ENCODE data around the gene ZNRF3. TPM values are rescaled to one million over a fixed set of nuclear protein-coding genes. Genes with fewer than 3 reads are reported as not detected.
"Not testable (repeated sequence)": the region's sequence is repeated elsewhere in the genome, so short reads cannot be mapped to it uniquely, and the experiment has no call there.

ZNRF3 gene
- total and polyA plus RNA-seq, 2 experiments from 2014 or later, result 0.56 to 3.9 TPM

- H3K9ac ChIP-seq, result no peak overlapping the region
- no peak for DNase-seq
- 77 to 82% methylated on average over 5 of the region's 5 CpGs for WGBS, 2 experiments (ENCODE audit: low coverage in 1 of 2, low lambda C conversion rate in 2 of 2, missing lambda C conversion rate in 2 of 2)
- H2AFZ ChIP-seq, result no peak overlapping the region
- 0 out of 2 replicates have a peak, but pooled peaks cover 5% of the 10 kb centered on the region for H3F3A ChIP-seq (ENCODE audit: insufficient read depth)
- no peak overlapping the region for H3K27ac ChIP-seq
- H3K36me3 ChIP-seq (ENCODE audit: low read depth), result no peaks in the 10 kb centered on the region
- H3K79me2 ChIP-seq (ENCODE audit: insufficient read depth), result peaks cover 26% of the 10 kb centered on the region; the same call in 1 of the 2 replicates
- in situ Hi-C loops (cut with MboI), result no loop called here
- no peak overlapping the region for H3K4me2 ChIP-seq (ENCODE audit: unreplicated experiment)
- TF ChIP-seq EZH2 (IDR thresholded peaks at IDR 0.05; ENCODE audit: insufficient read depth, poor library complexity, severe bottlenecking) (no peak), EZH2phosphoT487 (IDR thresholded peaks at IDR 0.05; ENCODE audit: insufficient read depth, low read depth) (no peak)
- peaks cover 16% of the 10 kb centered on the region for H3K4me1 ChIP-seq (ENCODE audit: insufficient read depth)
- H3K9me3 ChIP-seq (ENCODE audit: low read depth), result no peaks in the 10 kb centered on the region
- H3K27me3 ChIP-seq (replicated peaks; ENCODE audit: insufficient read depth), result no peaks in the 10 kb centered on the region
- no peak overlapping the region for H3K4me3 ChIP-seq
- H4K20me1 ChIP-seq (ENCODE audit: insufficient read depth), result no peaks in the 10 kb centered on the region
- no peaks in the 10 kb centered on the region for H3K9me2 ChIP-seq (ENCODE audit: insufficient read depth)
Measured at GRCh38 chr22:28907311-28908008, 24.1 kb downstream of the ZNRF3 start.

DNA sequence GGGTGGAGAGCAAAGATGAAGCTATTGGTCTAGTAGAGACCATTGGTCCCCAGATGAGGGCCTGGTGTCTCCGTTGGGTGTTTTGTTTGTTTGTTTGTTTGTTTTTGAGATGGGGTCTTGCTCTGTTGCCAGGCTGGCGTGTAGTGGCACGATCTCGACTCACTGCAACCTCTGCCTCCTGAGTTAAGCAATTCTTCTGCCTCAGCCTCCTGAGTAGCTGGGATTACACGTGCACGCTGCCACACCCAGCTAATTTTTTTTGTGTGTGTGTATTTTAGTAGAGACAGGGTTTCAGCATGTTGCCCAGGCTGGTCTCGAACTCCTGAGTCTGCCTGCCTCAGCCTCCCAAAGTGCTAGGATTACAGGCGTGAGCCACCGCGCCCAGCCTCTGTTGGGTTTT is 25.4 kb downstream of the ZNRF3 start:
- WGBS, 2 experiments (ENCODE audit: low coverage in 1 of 2, low lambda C conversion rate in 2 of 2, missing lambda C conversion rate in 2 of 2), result 87 to 92% methylated on average over 10 of the region's 10 CpGs
- H3K4me2 ChIP-seq (ENCODE audit: unreplicated experiment); in situ Hi-C loops (cut with MboI); H2AFZ ChIP-seq; H3K27me3 ChIP-seq (replicated peaks; ENCODE audit: insufficient read depth); DNase-seq; H3K9me2 ChIP-seq (ENCODE audit: insufficient read depth); H3K9ac ChIP-seq; H3K4me3 ChIP-seq; H3K36me3 ChIP-seq (ENCODE audit: low read depth); H3K27ac ChIP-seq; H4K20me1 ChIP-seq (ENCODE audit: insufficient read depth); H3K9me3 ChIP-seq (ENCODE audit: low read depth); H3F3A ChIP-seq (ENCODE audit: insufficient read depth): not testable (repeated sequence)
- Histone ChIP-seq H3K79me2 (ENCODE audit: insufficient read depth) (peaks cover 26% of the 10 kb centered on the region; the same call in 1 of the 2 replicates), H3K4me1 (ENCODE audit: insufficient read depth) (peaks cover 16% of the 10 kb centered on the region)

GRCh38 chr22:28909375-28909774 is 26.0 kb downstream of the ZNRF3 start:
- no peaks in the 10 kb centered on the region for H3K36me3 ChIP-seq (ENCODE audit: low read depth)
- no peak overlapping the region for H3K4me3 ChIP-seq
- H4K20me1 ChIP-seq (ENCODE audit: insufficient read depth), result no peaks in the 10 kb centered on the region
- H3K9me2 ChIP-seq (ENCODE audit: insufficient read depth), result no peaks in the 10 kb centered on the region
- H3K79me2 ChIP-seq (ENCODE audit: insufficient read depth), result peaks cover 26% of the 10 kb centered on the region; the same call in 1 of the 2 replicates
- H2AFZ ChIP-seq, result no peak overlapping the region
- no peaks in the 10 kb centered on the region for H3K9me3 ChIP-seq (ENCODE audit: low read depth)
- no peak overlapping the region for H3K4me2 ChIP-seq (ENCODE audit: unreplicated experiment)
- 0 out of 2 replicates have a peak, but pooled peaks cover 5% of the 10 kb centered on the region for H3F3A ChIP-seq (ENCODE audit: insufficient read depth)
- TF ChIP-seq EZH2phosphoT487 (IDR thresholded peaks at IDR 0.05; ENCODE audit: insufficient read depth, low read depth) (no peak), EZH2 (IDR thresholded peaks at IDR 0.05; ENCODE audit: insufficient read depth, poor library complexity, severe bottlenecking) (no peak)
- no peaks in the 10 kb centered on the region for H3K27me3 ChIP-seq (replicated peaks; ENCODE audit: insufficient read depth)
- no peak overlapping the region for H3K9ac ChIP-seq
- H3K4me1 ChIP-seq (ENCODE audit: insufficient read depth), result peaks cover 12% of the 10 kb centered on the region
- WGBS, 2 experiments (ENCODE audit: low coverage in 1 of 2, low lambda C conversion rate in 2 of 2, missing lambda C conversion rate in 2 of 2), result 97 to 98% methylated on average over 5 of the region's 5 CpGs
- H3K27ac ChIP-seq, result no peak overlapping the region
- in situ Hi-C loops (cut with MboI), result no loop called here
- no peak for DNase-seq

DNA sequence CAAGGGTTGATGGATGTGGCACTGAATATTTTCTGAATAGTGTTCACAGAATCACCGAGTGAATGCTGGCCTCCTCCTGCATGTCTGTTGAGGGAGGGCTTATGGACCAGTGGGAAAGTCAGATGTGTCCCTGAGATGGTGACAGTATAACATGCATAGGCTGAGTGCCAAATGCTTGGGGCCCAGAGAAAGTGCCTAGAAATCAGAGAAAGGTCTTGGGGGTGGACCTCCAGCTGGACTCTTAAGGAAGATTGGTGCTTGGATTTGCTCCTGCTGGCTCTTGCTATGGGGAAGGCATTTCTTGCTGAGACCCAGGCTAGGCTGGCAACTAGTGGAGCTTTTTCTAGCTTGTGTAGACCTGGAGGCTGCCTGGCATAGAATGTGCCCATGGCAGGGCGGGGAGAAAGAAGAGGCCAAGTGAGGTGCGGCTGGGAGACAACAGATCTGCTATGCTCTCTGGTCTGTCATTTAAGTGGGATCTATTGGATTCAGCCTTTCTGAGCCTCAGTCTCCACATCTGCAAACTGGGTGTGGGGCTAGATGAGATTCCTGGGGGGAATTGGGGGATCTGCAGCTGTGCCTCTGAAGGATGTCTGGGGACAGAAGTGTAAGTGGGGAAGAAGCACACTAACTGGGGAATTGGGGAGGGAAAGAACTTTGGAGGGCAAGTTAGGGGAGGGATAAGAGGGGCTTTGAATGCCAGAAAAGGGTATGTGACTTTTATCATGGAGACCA is 27.4 kb downstream of the ZNRF3 start:
- peaks cover 26% of the 10 kb centered on the region; the same call in 1 of the 2 replicates for H3K79me2 ChIP-seq (ENCODE audit: insufficient read depth)
- H2AFZ ChIP-seq, result no peak overlapping the region
- H4K20me1 ChIP-seq (ENCODE audit: insufficient read depth), result no peaks in the 10 kb centered on the region
- H3K4me3 ChIP-seq, result no peak overlapping the region
- H3K27ac ChIP-seq, result no peak overlapping the region
- no peaks in the 10 kb centered on the region for H3K9me2 ChIP-seq (ENCODE audit: insufficient read depth)
- WGBS, 2 experiments (ENCODE audit: low coverage in 1 of 2, low lambda C conversion rate in 2 of 2, missing lambda C conversion rate in 2 of 2), result 98 to 100% methylated on average over 3 of the region's 3 CpGs
- H3K9me3 ChIP-seq (ENCODE audit: low read depth), result no peaks in the 10 kb centered on the region
- peaks cover 9% of the 10 kb centered on the region; the same call in 1 of the 2 replicates for H3K4me1 ChIP-seq (ENCODE audit: insufficient read depth)
- DNase-seq, result no peak
- H3K9ac ChIP-seq, result no peak overlapping the region
- H3K27me3 ChIP-seq (replicated peaks; ENCODE audit: insufficient read depth), result no peaks in the 10 kb centered on the region
- H3F3A ChIP-seq (ENCODE audit: insufficient read depth), result 0 out of 2 replicates have a peak, but pooled peaks cover 5% of the 10 kb centered on the region
- H3K36me3 ChIP-seq (ENCODE audit: low read depth), result no peaks in the 10 kb centered on the region
- in situ Hi-C loops (cut with MboI), result no loop called here
- TF ChIP-seq EZH2 (IDR thresholded peaks at IDR 0.05; ENCODE audit: insufficient read depth, poor library complexity, severe bottlenecking) (no peak), EZH2phosphoT487 (IDR thresholded peaks at IDR 0.05; ENCODE audit: insufficient read depth, low read depth) (no peak)
- H3K4me2 ChIP-seq (ENCODE audit: unreplicated experiment), result no peak overlapping the region
